Tibial nerve (tissue), 4 donors: ENCODE measurements around the gene NFIA. TPM values are rescaled to one million over a fixed set of nuclear protein-coding genes. Genes with fewer than 3 reads are reported as not detected.

Experiments used
- DNase-seq, 2 donors: peaks; one replicate each; pipeline ENCODE4 v3.0.0-alpha.2; 2019; ENCODE audit warnings: low spot score in 2 of 2
- H3K27ac ChIP-seq, 4 donors: fragments of 200-600 bp; sonication (generic) in 3 of 4; one replicate each; pipeline ENCODE4 v1.5.1; 2017 to 2019; ENCODE audit warnings: mild to moderate bottlenecking in 1 of 4
- H3K27me3 ChIP-seq, 2 donors: fragments of 200-600 bp; sonication (generic) in 1 of 2; one replicate each; pipeline versions ENCODE4 v1.5.1 to v1.6.0; 2017 to 2019
- H3K36me3 ChIP-seq, 3 donors: fragments of 200-600 bp; sonication (generic); one replicate each; pipeline ENCODE4 v1.5.1; 2018 to 2019
- H3K4me1 ChIP-seq, 4 donors: fragments of 200-600 bp; sonication (generic) in 3 of 4; one replicate each; pipeline ENCODE4 v1.5.1; 2017 to 2019
- H3K4me3 ChIP-seq, 4 donors: fragments of 200-600 bp; sonication (generic) in 3 of 4; one replicate each; pipeline ENCODE4 v1.5.1; 2017 to 2019; ENCODE audit warnings: mild to moderate bottlenecking in 1 of 4, moderate library complexity in 1 of 4
- H3K9me3 ChIP-seq, 4 donors: fragments of 200-600 bp; sonication (generic) in 3 of 4; one replicate each; pipeline ENCODE4 v1.5.1; 2017 to 2019
- CTCF ChIP-seq, 5 experiments: fragments of 200-600 bp in 3 of 5; fragments of 450-650 bp in 2 of 5; sonication (generic) in 3 of 5; IDR thresholded peaks; one replicate each; pipeline ENCODE4 v1.5.1; 2016 to 2019; ENCODE audit warnings: antibody characterized with exemption in 5 of 5, mild to moderate bottlenecking in 3 of 5, moderate library complexity in 2 of 5
- EP300 ChIP-seq, 2 donors: sonication (generic); formaldehyde crosslinking; IDR thresholded peaks; one replicate each; pipeline ENCODE4 v1.6.1; 2017; ENCODE audit warnings: antibody characterized with exemption in 2 of 2, mild to moderate bottlenecking in 1 of 2
- POLR2A ChIP-seq, 2 donors: fragments of 450-650 bp; IDR thresholded peaks; one replicate each; pipeline ENCODE4 v1.6.1; 2017; ENCODE audit warnings: antibody characterized with exemption in 2 of 2, mild to moderate bottlenecking in 2 of 2, moderate library complexity in 2 of 2
- WGBS, 2 donors: methylation state at CpG; one replicate each; pipeline ENCODE4 v1.1.5; 2018; 5-methylcytosine and 5-hydroxymethylcytosine counted together
- total RNA-seq, 4 donors: library from RNA; depleted of rRNA; stranded (reverse); fragments of >200 nt; gene quantifications; one replicate each; pipeline ENCODE4 v1.1.0, GENCODE V29; 2016

The NFIA gene
- total RNA-seq, 4 donors from 2014 or later, result 71.2 to 81.4 (median 75.7) TPM

GRCh38 chr1:61122389-61122788 lies 40.0 kb downstream of the NFIA start:
- no peaks in the 10 kb centered on the region for H3K36me3 ChIP-seq
- H3K27me3 ChIP-seq, result no peaks in the 10 kb centered on the region
- no peaks in the 10 kb centered on the region for H3K9me3 ChIP-seq
- no peak overlapping the region for H3K4me3 ChIP-seq
- H3K4me1 ChIP-seq, result peaks cover 0 to 90% (median 38%) of the 10 kb centered on the region in 4 donors
- peak overlapping the region in 2 of 4 donors; percentile 48 to 77 for H3K27ac ChIP-seq
- TF ChIP-seq CTCF (IDR thresholded peaks at IDR 0.05) (no peak), POLR2A (IDR thresholded peaks at IDR 0.05) (no peak), EP300 (IDR thresholded peaks at IDR 0.05) (no peak)
- no peak for DNase-seq
- 91% methylated on average over 2 of the region's 2 CpGs for WGBS, 2 donors

GRCh38 chr1:61123326-61123725 lies 41.0 kb downstream of the NFIA start:
- H3K27me3 ChIP-seq, result no peaks in the 10 kb centered on the region
- DNase-seq, result no peak
- no peak for TF ChIP-seq EP300 (IDR thresholded peaks at IDR 0.05)
- no peak for TF ChIP-seq POLR2A (IDR thresholded peaks at IDR 0.05)
- no peak for TF ChIP-seq CTCF (IDR thresholded peaks at IDR 0.05)
- 54 to 68% methylated on average over 2 of the region's 2 CpGs for WGBS, 2 donors
- H3K4me3 ChIP-seq, result no peak overlapping the region
- H3K9me3 ChIP-seq, result no peaks in the 10 kb centered on the region
- H3K36me3 ChIP-seq, result no peaks in the 10 kb centered on the region
- H3K27ac ChIP-seq, result peak overlapping the region in 2 of 4 donors; percentile 51 to 77
- peaks cover 0 to 86% (median 38%) of the 10 kb centered on the region in 4 donors for H3K4me1 ChIP-seq

- Histone ChIP-seq H3K9me3 (no peaks in the 10 kb centered on the region), H3K4me1 (peaks cover 0 to 80% (median 38%) of the 10 kb centered on the region in 4 donors), H3K27me3 (no peaks in the 10 kb centered on the region), H3K4me3 (no peak overlapping the region), H3K27ac (peak overlapping the region in 2 of 4 donors; percentile 51 to 77), H3K36me3 (no peaks in the 10 kb centered on the region)
- TF ChIP-seq POLR2A (IDR thresholded peaks at IDR 0.05) (no peak), CTCF (IDR thresholded peaks at IDR 0.05) (no peak), EP300 (IDR thresholded peaks at IDR 0.05) (no peak)
- DNase-seq, result no peak
- WGBS, 2 donors, result 56 to 65% methylated on average over 2 of the region's 2 CpGs
Observed at GRCh38 chr1:61124078-61124477, 41.7 kb downstream of the NFIA start.

GRCh38 chr1:61124696-61125095 lies 42.3 kb downstream of the NFIA start:
- TF ChIP-seq EP300 (IDR thresholded peaks at IDR 0.05) (no peak), POLR2A (IDR thresholded peaks at IDR 0.05) (no peak), CTCF (IDR thresholded peaks at IDR 0.05) (no peak)
- Histone ChIP-seq H3K27me3 (no peaks in the 10 kb centered on the region), H3K36me3 (no peaks in the 10 kb centered on the region), H3K27ac (peak overlapping the region; percentile 7 to 66 (median 43)), H3K9me3 (no peaks in the 10 kb centered on the region), H3K4me1 (peaks cover 0 to 74% (median 35%) of the 10 kb centered on the region in 4 donors), H3K4me3 (no peak overlapping the region)
- no peak for DNase-seq
- 82 to 85% methylated on average over 3 of the region's 3 CpGs for WGBS, 2 donors

- no peaks in the 10 kb centered on the region for H3K27me3 ChIP-seq
- peak overlapping the region; percentile 7 to 66 (median 43) for H3K27ac ChIP-seq
- no peak for TF ChIP-seq EP300 (IDR thresholded peaks at IDR 0.05)
- TF ChIP-seq POLR2A (IDR thresholded peaks at IDR 0.05), result no peak
- no peak for TF ChIP-seq CTCF (IDR thresholded peaks at IDR 0.05)
- H3K36me3 ChIP-seq, result no peaks in the 10 kb centered on the region
- WGBS, 2 donors, result 28 to 31% methylated on average over 7 of the region's 7 CpGs
- H3K4me3 ChIP-seq, result no peak overlapping the region
- peaks cover 0 to 69% (median 33%) of the 10 kb centered on the region in 4 donors for H3K4me1 ChIP-seq
- no peaks in the 10 kb centered on the region for H3K9me3 ChIP-seq
- no peak for DNase-seq
Observed at GRCh38 chr1:61125263-61125662, 42.9 kb downstream of the NFIA start.
